Limb (tissue), 2 donors: ENCODE data around the gene DMKN.
"Not testable (repeated sequence)": the region's sequence is repeated elsewhere in the genome, so short reads cannot be mapped to it uniquely, and the experiment has no call there.

Experiments
- DNase-seq, 2 donors: peaks; one replicate each; pipeline ENCODE4 v3.0.0-alpha.2; 2016; ENCODE audit errors: extremely low spot score in 2 of 2

The DMKN gene

GRCh38 chr19:35462476-35462953 is 50.9 kb downstream of the DMKN start:
- DNase-seq, result no peak

DNA sequence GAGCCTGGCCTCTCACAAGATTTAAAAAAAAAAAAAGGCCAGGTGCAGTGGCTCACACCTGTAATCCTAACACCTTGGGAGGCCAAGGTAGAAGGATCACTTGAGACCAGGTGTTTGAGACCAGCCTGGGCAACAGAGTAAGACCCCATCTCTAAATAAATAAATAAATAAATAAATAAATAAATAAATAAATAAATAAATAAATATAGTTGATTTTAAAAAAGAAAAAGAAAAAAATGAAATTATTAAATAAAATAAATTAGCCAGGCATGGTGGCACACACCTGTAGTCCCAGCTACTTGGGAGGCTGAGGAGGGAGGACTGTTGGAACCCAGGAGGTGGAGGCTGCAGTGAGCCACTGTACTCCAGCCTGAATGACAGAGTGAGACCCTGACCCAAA is 51.7 kb downstream of the DMKN start:
- DNase-seq, result not testable (repeated sequence)

- no peak for DNase-seq
Observed at GRCh38 chr19:35461060-35461459, 52.4 kb downstream of the DMKN start.

DNA sequence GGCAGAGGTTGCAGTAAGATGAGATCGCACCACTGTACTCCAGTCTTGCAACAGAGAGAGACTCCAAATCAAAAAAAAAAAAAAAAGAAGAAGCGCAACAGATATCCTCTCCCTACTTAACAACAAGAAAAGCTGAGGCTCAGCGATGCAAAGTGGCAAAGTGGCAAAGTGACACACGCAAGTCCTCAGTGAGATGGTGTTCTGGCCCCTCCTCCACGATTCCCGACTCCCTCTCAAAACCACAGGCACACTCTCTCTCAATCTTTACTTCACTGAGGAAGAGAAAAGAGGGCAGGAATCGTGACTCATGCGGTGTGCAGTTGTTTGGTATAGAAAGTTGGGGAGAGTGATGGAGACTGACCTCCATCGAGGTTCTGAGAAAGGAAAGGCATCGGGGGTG is 52.8 kb downstream of the DMKN start:
- no peak for DNase-seq

- no peak for DNase-seq
Observed at GRCh38 chr19:35459414-35460082, 53.9 kb downstream of the DMKN start.

- DNase-seq, result no peak
Observed at GRCh38 chr19:35458731-35459391, 54.6 kb downstream of the DMKN start.

- DNase-seq, result no peak
Observed at GRCh38 chr19:35458192-35458591, 55.3 kb downstream of the DMKN start.

- DNase-seq, result no peak
Observed at GRCh38 chr19:35457173-35457572, 56.3 kb downstream of the DMKN start.

GRCh38 chr19:35455616-35456201 is 57.7 kb downstream of the DMKN start:
- DNase-seq, result no peak

- no peak for DNase-seq
Observed at GRCh38 chr19:35454663-35455062, 58.8 kb downstream of the DMKN start.

DNA sequence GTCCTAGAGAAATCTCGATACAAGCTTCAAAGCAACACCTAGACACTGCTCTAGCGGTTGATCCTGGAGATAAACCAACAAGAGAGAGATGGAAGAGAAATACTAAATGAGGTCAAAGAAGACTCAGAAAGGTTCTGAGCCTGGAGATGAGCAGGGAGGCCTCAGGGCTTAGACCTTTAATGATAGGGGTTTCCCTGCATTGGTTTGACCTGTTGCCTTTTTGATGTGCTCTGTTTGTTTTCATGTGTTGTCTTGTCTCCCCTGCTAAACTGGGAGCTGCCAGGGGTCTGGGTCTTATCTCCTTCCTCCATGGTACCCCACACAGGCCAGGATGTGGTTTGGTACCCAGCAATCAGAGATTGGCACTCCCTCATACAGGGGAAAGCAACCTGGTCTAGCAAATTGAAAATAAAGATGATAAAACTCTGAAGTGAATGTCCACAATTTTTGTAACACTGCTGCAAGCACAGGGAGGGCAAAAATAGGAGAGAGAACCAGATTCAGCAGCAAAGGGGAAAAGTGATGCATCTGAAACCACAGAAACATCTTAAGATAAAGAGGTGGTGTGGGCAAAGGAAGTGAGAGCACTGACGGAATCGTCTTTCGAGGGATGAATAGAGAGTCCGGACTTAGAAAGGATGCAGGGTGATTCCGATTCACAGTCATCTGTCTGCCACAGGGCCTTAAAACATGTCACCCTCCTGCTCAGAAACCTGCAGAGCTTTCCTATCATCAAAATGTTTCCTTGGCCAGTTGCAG is 61.9 kb downstream of the DMKN start:
- no peak for DNase-seq

GRCh38 chr19:35449359-35450043 is 63.9 kb downstream of the DMKN start:
- DNase-seq, result no peak

DNA sequence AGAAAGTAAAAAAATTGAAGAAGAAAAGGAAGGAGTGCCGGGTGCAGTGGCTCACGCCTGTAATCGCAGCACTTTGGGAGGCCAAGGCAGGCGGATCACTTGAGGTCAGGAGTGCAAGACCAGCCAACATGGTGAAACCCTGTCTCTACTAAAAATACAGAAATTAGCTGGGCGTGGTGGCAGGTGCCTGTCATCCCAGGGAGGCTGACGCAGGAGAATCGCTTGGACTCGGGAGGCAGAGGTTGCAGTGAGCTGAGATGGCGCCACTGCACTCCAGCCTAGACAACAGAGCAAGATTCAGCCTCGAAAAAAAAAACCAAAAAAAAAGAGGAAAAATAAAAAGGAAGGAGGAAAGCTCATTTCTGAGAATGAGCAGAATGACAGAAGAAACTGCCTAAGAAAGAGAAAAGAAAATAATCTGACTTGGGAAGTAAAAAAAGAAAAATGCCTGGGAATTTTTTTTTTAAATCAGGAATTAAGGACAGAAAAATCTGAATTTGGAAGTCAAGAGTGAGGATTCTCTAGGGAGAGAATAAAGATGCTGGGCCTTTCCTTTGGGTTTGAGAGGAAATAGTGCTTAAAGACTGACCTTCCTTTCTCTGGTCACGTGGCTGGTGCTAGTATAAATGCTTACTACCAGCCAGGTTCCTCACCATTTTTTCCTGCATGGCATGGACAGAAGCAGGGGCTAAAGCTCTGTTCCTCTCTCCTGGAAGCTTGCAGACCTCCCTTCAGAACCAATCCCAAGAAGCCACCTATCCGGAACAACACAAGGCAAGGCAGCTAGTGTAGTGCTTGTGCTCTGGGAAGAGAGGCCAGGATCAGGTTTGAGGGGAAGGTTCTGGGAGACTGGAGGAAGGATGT is 65.6 kb downstream of the DMKN start, which contains the start of gene FFAR2:
Gene FFAR2 (plus strand): TSS at position 652 of the 864 bp plus-strand sequence. CDS start 1,458 bp downstream, outside the sequence.
- DNase-seq, result no peak
